H1 (cell line): ENCODE measurements around the gene HBA2. TPM values are rescaled to one million over a fixed set of nuclear protein-coding genes. Genes with fewer than 3 reads are reported as not detected.

ENCODE experiments used
- CTCF ChIA-PET: fragments of 300-600 bp; sonication (Branson Sonifier 250); formaldehyde crosslinking; loops from one replicate; lab custom pipeline; 2021; ENCODE audit not compliant: partially characterized antibody; lab: Charles Lee
- POLR2A ChIA-PET: fragments of 300-600 bp; sonication (Branson Sonifier 250); formaldehyde crosslinking; loops from one replicate; lab custom pipeline; 2021; ENCODE audit warnings: inconsistent platforms; ENCODE audit not compliant: partially characterized antibody; lab: Charles Lee
- DNase-seq, 2 experiments: peaks; one replicate each; pipeline versions ENCODE4 v3.0.0 to v3.0.0-alpha.2; 2010 to 2022; ENCODE audit warnings: low spot score in 2 of 2, low read depth in 1 of 2, mixed read lengths in 1 of 2
- FAIRE-seq: peaks from 2 replicates; lab custom pipeline; 2011; peaks lifted over from hg19 to GRCh38; lab: Jason Lieb, UNC
- H2AFZ ChIP-seq: 2 replicates; pipeline ENCODE4 v1.8.1; 2012; ENCODE audit warnings: low read length, inconsistent platforms
- H2AK5ac ChIP-seq: 2 replicates; pipeline ENCODE4 v1.6.1; 2013; ENCODE audit warnings: low read depth, low read length
- H2BK120ac ChIP-seq: replicated peaks from 2 replicates; pipeline ENCODE3; 2013; ENCODE audit warnings: low read depth, low read length, inconsistent platforms
- H2BK12ac ChIP-seq: 2 replicates; pipeline ENCODE4 v1.6.1; 2013; ENCODE audit warnings: low read depth, low read length
- H2BK15ac ChIP-seq: 2 replicates; pipeline ENCODE4 v1.6.1; 2013; ENCODE audit warnings: low read length
- H2BK20ac ChIP-seq: 2 replicates; pipeline ENCODE4 v1.6.1; 2013; ENCODE audit warnings: low read length
- H2BK5ac ChIP-seq: 2 replicates; pipeline ENCODE4 v1.6.1; 2013; ENCODE audit warnings: low read depth, low read length
- H3K14ac ChIP-seq: 2 replicates; pipeline ENCODE4 v1.6.1; 2013; ENCODE audit warnings: inconsistent platforms; ENCODE audit not compliant: insufficient read length
- H3K18ac ChIP-seq: 2 replicates; pipeline ENCODE4 v1.6.1; 2013; ENCODE audit warnings: low read length; ENCODE audit errors: extremely low read depth
- H3K23ac ChIP-seq: 2 replicates; pipeline ENCODE4 v1.6.1; 2013; ENCODE audit warnings: inconsistent platforms; ENCODE audit not compliant: insufficient read length
- H3K23me2 ChIP-seq: 2 replicates; pipeline ENCODE4 v1.6.1; 2013; ENCODE audit warnings: low read depth, low read length
- H3K27ac ChIP-seq: 2 replicates; pipeline ENCODE4 v1.6.1; 2011; ENCODE audit warnings: low read depth, low read length, inconsistent platforms
- H3K27me3 ChIP-seq, 4 experiments: replicated peaks in 1 of 4; 1 replicate in 1 of 4; 2 replicates in 3 of 4; pipeline versions ENCODE4 v1.6.1 to v1.8.1; 2011 to 2013; ENCODE audit warnings: low read length in 3 of 4, mild to moderate bottlenecking in 3 of 4, inconsistent platforms in 2 of 4, mixed read lengths in 2 of 4, moderate library complexity in 1 of 4; ENCODE audit not compliant: control insufficient read depth in 3 of 4, insufficient read depth in 3 of 4; ENCODE audit errors: extremely low read depth in 1 of 4
- H3K36me3 ChIP-seq, 4 experiments: 2 replicates each; pipeline versions ENCODE4 v1.6.1 to v1.8.1; 2011 to 2013; ENCODE audit warnings: mild to moderate bottlenecking in 4 of 4, low read length in 3 of 4, moderate library complexity in 2 of 4, control low read depth in 1 of 4, inconsistent platforms in 1 of 4; ENCODE audit not compliant: insufficient read depth in 4 of 4, control insufficient read depth in 2 of 4
- H3K4ac ChIP-seq: replicated peaks from 2 replicates; pipeline ENCODE3; 2013; ENCODE audit warnings: low read length, low read depth, mixed read lengths, inconsistent platforms; ENCODE audit not compliant: insufficient read length
- H3K4me1 ChIP-seq, 4 experiments: replicated peaks in 1 of 4; 1 replicate in 1 of 4; 2 replicates in 3 of 4; pipeline versions ENCODE4 v1.6.1 to v1.8.1; 2011 to 2013; ENCODE audit warnings: low read length in 3 of 4, inconsistent platforms in 2 of 4, mixed read lengths in 1 of 4; ENCODE audit not compliant: insufficient read depth in 4 of 4, control insufficient read depth in 3 of 4
- H3K4me2 ChIP-seq, 2 experiments: 2 replicates each; pipeline versions ENCODE4 v1.6.1 to v1.8.1; 2011 to 2013; ENCODE audit warnings: low read depth in 2 of 2, low read length in 2 of 2, control low read depth in 1 of 2, inconsistent platforms in 1 of 2, mild to moderate bottlenecking in 1 of 2; ENCODE audit not compliant: insufficient read depth in 1 of 2
- H3K4me3 ChIP-seq, 4 experiments: fragments of 200-600, 300-600 bp in 1 of 4; sonication (generic), shearing (Covaris generic), sonication (Bioruptor Twin) in 1 of 4; 2 replicates each; pipeline versions ENCODE4 v1.5.1 to v1.8.1; 2011 to 2016; ENCODE audit warnings: low read length in 4 of 4, low read depth in 3 of 4, control low read depth in 2 of 4, inconsistent platforms in 2 of 4, mild to moderate bottlenecking in 2 of 4, mixed read lengths in 1 of 4, moderate library complexity in 1 of 4; ENCODE audit not compliant: insufficient read depth in 2 of 4; ENCODE audit errors: extremely low read depth in 1 of 4
- H3K56ac ChIP-seq: replicated peaks from 2 replicates; pipeline ENCODE3; 2013; ENCODE audit warnings: low read depth, mild to moderate bottlenecking, mixed read lengths, low read length, inconsistent platforms; ENCODE audit not compliant: insufficient read length
- H3K79me1 ChIP-seq: 2 replicates; pipeline ENCODE4 v1.6.1; 2013; ENCODE audit warnings: low read depth, low read length, control low read depth
- H3K79me2 ChIP-seq, 2 experiments: 2 replicates each; pipeline versions ENCODE4 v1.6.1 to v1.8.1; 2012 to 2013; ENCODE audit warnings: low read length in 2 of 2, mild to moderate bottlenecking in 2 of 2, inconsistent platforms in 1 of 2; ENCODE audit not compliant: insufficient read depth in 2 of 2, control insufficient read depth in 1 of 2
- H3K9ac ChIP-seq, 4 experiments: replicated peaks in 1 of 4; 1 replicate in 1 of 4; 2 replicates in 3 of 4; pipeline versions ENCODE4 v1.6.1 to v1.8.1; 2011 to 2013; ENCODE audit warnings: low read depth in 3 of 4, low read length in 3 of 4, control low read depth in 2 of 4, mild to moderate bottlenecking in 2 of 4, moderate library complexity in 2 of 4, inconsistent platforms in 1 of 4; ENCODE audit errors: extremely low read depth in 1 of 4
- H3K9me3 ChIP-seq, 2 experiments: 2 replicates each; pipeline versions ENCODE4 v1.6.1 to v1.8.1; 2012 to 2013; ENCODE audit warnings: mild to moderate bottlenecking in 2 of 2, moderate library complexity in 2 of 2, control low read depth in 1 of 2, inconsistent platforms in 1 of 2, low read depth in 1 of 2, low read length in 1 of 2, mixed read lengths in 1 of 2; ENCODE audit not compliant: insufficient read depth in 2 of 2
- H4K20me1 ChIP-seq, 2 experiments: replicated peaks in 1 of 2; 2 replicates each; pipeline versions ENCODE3 to v1.8.1; 2011 to 2013; ENCODE audit warnings: inconsistent platforms in 2 of 2, low read length in 2 of 2, mild to moderate bottlenecking in 1 of 2; ENCODE audit not compliant: insufficient read depth in 2 of 2, control insufficient read depth in 1 of 2
- H4K5ac ChIP-seq: 2 replicates; pipeline ENCODE4 v1.6.1; 2013; ENCODE audit warnings: low read length, low read depth, mixed read lengths, inconsistent platforms; ENCODE audit not compliant: insufficient read length
- H4K8ac ChIP-seq: 2 replicates; pipeline ENCODE4 v1.8.0; 2013; ENCODE audit warnings: mild to moderate bottlenecking, moderate library complexity, low read length, inconsistent platforms; ENCODE audit not compliant: insufficient read depth; ENCODE audit errors: extremely low read depth
- H4K91ac ChIP-seq: replicated peaks from 2 replicates; pipeline ENCODE3; 2013; ENCODE audit warnings: low read length, mixed read lengths, inconsistent platforms; ENCODE audit not compliant: insufficient read length
- CBX5 ChIP-seq: fragments of 300-800, 300-1000 bp; sonication (generic); IDR thresholded peaks from 2 replicates; pipeline ENCODE4 v1.7.1; 2016; ENCODE audit warnings: antibody characterized with exemption, low read length, low read depth
- CBX8 ChIP-seq: fragments of 300-800, 300-1000 bp; sonication (generic); IDR thresholded peaks from 2 replicates; pipeline ENCODE4 v1.7.1; 2016; ENCODE audit warnings: low read depth, low read length, borderline replicate concordance
- CHD1 ChIP-seq: IDR thresholded peaks from 2 replicates; pipeline ENCODE4 v1.6.1; 2012; ENCODE audit warnings: low read depth, low read length, improper control_type of control experiment
- CHD2 ChIP-seq: IDR thresholded peaks from 2 replicates; pipeline ENCODE4 v1.6.1; 2012; ENCODE audit warnings: low read length, improper control_type of control experiment
- POU5F1 ChIP-seq: IDR thresholded peaks from 2 replicates; pipeline ENCODE4 v1.6.1; 2011; ENCODE audit warnings: low read depth, mild to moderate bottlenecking, low read length, moderate library complexity
- RFX5 ChIP-seq: IDR thresholded peaks from 2 replicates; pipeline ENCODE4 v1.6.1; 2011; ENCODE audit warnings: low read depth, low read length, improper control_type of control experiment, borderline replicate concordance
- RXRA ChIP-seq: IDR thresholded peaks from 2 replicates; pipeline ENCODE4 v1.6.1; 2011; ENCODE audit warnings: low read depth, mild to moderate bottlenecking, low read length, moderate library complexity; ENCODE audit not compliant: insufficient read depth
- SIN3A ChIP-seq, 2 experiments: IDR thresholded peaks in 1 of 2; conservative IDR thresholded peaks in 1 of 2; 2 replicates each; pipeline ENCODE4 v1.6.1; 2011 to 2012; ENCODE audit warnings: low read length in 2 of 2, improper control_type of control experiment in 1 of 2, low read depth in 1 of 2, mild to moderate bottlenecking in 1 of 2
- SIRT6 ChIP-seq: IDR thresholded peaks from one replicate; pipeline ENCODE4 v1.7.1; 2012; ENCODE audit warnings: low read length, inconsistent platforms
- SRF ChIP-seq: IDR thresholded peaks from 2 replicates; pipeline ENCODE4 v1.6.1; 2011; ENCODE audit warnings: mild to moderate bottlenecking, low read depth, low read length, moderate library complexity
- TBP ChIP-seq: IDR thresholded peaks from 2 replicates; pipeline ENCODE4 v1.6.1; 2011; ENCODE audit warnings: low read depth, low read length, improper control_type of control experiment
- USF2 ChIP-seq: IDR thresholded peaks from 2 replicates; pipeline ENCODE4 v1.6.1; 2011; ENCODE audit warnings: low read length, improper control_type of control experiment
- WGBS, 2 experiments: shearing (Covaris generic) in 1 of 2; methylation state at CpG; one replicate each; pipeline versions ENCODE4 v1.1.6 to v1.1.7; 2013 to 2015; ENCODE audit warnings: low lambda C conversion rate in 2 of 2, mixed read lengths in 2 of 2, inconsistent platforms in 1 of 2, low coverage in 1 of 2, missing lambda C conversion rate in 1 of 2; ENCODE audit not compliant: insufficient replicate concordance in 2 of 2, insufficient coverage in 1 of 2, insufficient read length in 1 of 2; ENCODE audit errors: extremely low coverage in 1 of 2, missing lambda C conversion rate in 1 of 2; 5-methylcytosine and 5-hydroxymethylcytosine counted together
- polyA plus RNA-seq, 7 experiments: library from polyadenylated mRNA; depleted of rRNA in 3 of 7; stranded (reverse) in 5 of 7; unstranded in 2 of 7; fragments of >200 nt in 5 of 7; fragments of 200-250 nt in 2 of 7; gene quantifications; 1 replicate in 5 of 7; 2 replicates in 1 of 7; 4 replicates in 1 of 7; pipeline versions ENCODE4 v1.2.1 to v1.2.3, GENCODE V29; 2011 to 2013; ENCODE audit warnings: missing spikeins in 2 of 7, mixed read lengths in 2 of 7
- total RNA-seq: library from RNA; stranded (reverse); fragmentation: NEBNext Ultra II Directional; extraction: Animal tissue kit (Norgen Biotek cat#: 25700); gene quantifications from 2 replicates; pipeline ENCODE4 v1.2.1, GENCODE V29; 2021
- TF ChIP-seq, protein P1 (sequence below): IDR thresholded peaks from 2 replicates; pipeline ENCODE4 v1.6.1; 2012; ENCODE audit warnings: inconsistent platforms

HBA2 gene
- total and polyA plus RNA-seq, 2 of the 8 experiments (the other 6 are each of a cell fraction or from before 2014, with no cell fraction given), result 6.1 TPM; not detected in 1

GRCh38 chr16:193441-193840 is 20.8 kb downstream of the HBA2 start:
- Histone ChIP-seq H3K23me2 (no peaks in the 10 kb centered on the region), H2BK120ac (no peak overlapping the region), H4K5ac (no peak overlapping the region), H2AFZ (no peak overlapping the region), H3K56ac (no peak overlapping the region), H2AK5ac (no peak overlapping the region), H3K18ac (no peak overlapping the region), H3K4me3 (no peak overlapping the region), H3K79me2 (no peaks in the 10 kb centered on the region; a peak in 1 of 4 replicates), H3K4ac (no peak overlapping the region), H2BK5ac (no peak overlapping the region), H3K14ac (no peak overlapping the region), H3K9me3 (no peaks in the 10 kb centered on the region), H4K20me1 (peaks cover 2 to 20% of the 10 kb centered on the region in 2 experiments), H2BK15ac (no peak overlapping the region), H3K9ac (no peak overlapping the region), H3K27me3 (no peaks in the 10 kb centered on the region), H3K36me3 (peaks cover 43 to 94% (median 71%) of the 10 kb centered on the region in 4 experiments), H3K23ac (no peak overlapping the region), H2BK20ac (no peak overlapping the region), H4K91ac (no peak overlapping the region), H3K79me1 (peaks cover 4% of the 10 kb centered on the region; the same call in 1 of the 2 replicates), H4K8ac (no peak overlapping the region), H2BK12ac (no peak overlapping the region), H3K4me2 (no peak overlapping the region), H3K4me1 (no peaks in the 10 kb centered on the region), H3K27ac (no peak overlapping the region)
- ChIA-PET POLR2A (interaction anchor here (1.1 to 34.3 kb wide), 3 partner anchors 8 to 90 kb away, joined by 3 to 348 read pairs (median 6); partner anchors contain the start of genes LUC7L and PDIA2), CTCF (interaction anchor here (0.6 to 1.6 kb wide), 4 partner anchors 12 to 128 kb away, joined by 3 to 4 read pairs (median 4); no protein-coding TSS in a partner anchor)
- 97% methylated on average over 13 of the region's 15 CpGs; no CpG with 5 or more reads in 1 of the 2 experiments for whole genome bisulfite sequencing, 2 experiments
- TF ChIP-seq SIN3A (conservative IDR thresholded peaks at IDR 0.05 in 1 of 2, IDR thresholded peaks at IDR 0.05 in 1 of 2; ENCODE audit: low read depth in 1 of 2, low read length in 2 of 2), result no peak
- TF ChIP-seq USF2, result no peak
- TF ChIP-seq CBX8, result no peak
- no peak for TF ChIP-seq POU5F1
- no peak for TF ChIP-seq CHD2
- no peak for TF ChIP-seq CHD1
- TF ChIP-seq RFX5, result no peak
- TF ChIP-seq RXRA, result no peak
- TF ChIP-seq, protein P1, sequence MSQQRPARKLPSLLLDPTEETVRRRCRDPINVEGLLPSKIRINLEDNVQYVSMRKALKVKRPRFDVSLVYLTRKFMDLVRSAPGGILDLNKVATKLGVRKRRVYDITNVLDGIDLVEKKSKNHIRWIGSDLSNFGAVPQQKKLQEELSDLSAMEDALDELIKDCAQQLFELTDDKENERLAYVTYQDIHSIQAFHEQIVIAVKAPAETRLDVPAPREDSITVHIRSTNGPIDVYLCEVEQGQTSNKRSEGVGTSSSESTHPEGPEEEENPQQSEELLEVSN, result no peak
- no peak for TF ChIP-seq SIRT6
- no peak for TF ChIP-seq SRF
- no peak for TF ChIP-seq CBX5
- TF ChIP-seq TBP, result no peak
- DNase-seq, result no peak
- no peak for FAIRE-seq
